Heart left ventricle (tissue), 13 donors: ENCODE data around the gene KLHL8.

Experiments
- POLR2A ChIP-seq, 2 donors: fragments of 450-650 bp; IDR thresholded peaks; one replicate each; pipeline ENCODE4 v1.6.1; 2017; ENCODE audit warnings: antibody characterized with exemption in 2 of 2, mild to moderate bottlenecking in 2 of 2, moderate library complexity in 2 of 2
- TF ChIP-seq, protein P1 (sequence below), 12 donors: fragments of 200-600 bp; sonication (generic) in 4 of 12; IDR thresholded peaks; one replicate each; pipeline versions ENCODE4 v1.5.0 to v1.8.0; 2018 to 2022; ENCODE audit warnings: antibody characterized with exemption in 12 of 12, mild to moderate bottlenecking in 5 of 12
- donor health status: ischemic (EF 13 %, LVEDD 7.1; RV severe dilation, severe dysfunction).
- donor health status: DM: no; HTN: yes; CAD: no.
- donor health status: DM: no; HTN: no; CAD: no.
- donor health status: ischemic (EF 25% LVEDD 6.9; RV normal size, moderate dysfunction).
- donor health status: ischemic (EF 25% LVEDD 5.7; RV mildly dilated, moderate dysfunction).
- donor health status: ischemic (EF 35%, LVEDD 5.7; RV mildly dilated, moderate dysfunction).
- donor health status: nonischemic (EF 11% LVEDD 7.7; RV severe dilation, severe dysfunction).
- donor health status: DM: yes; HTN: yes; CAD: no.
- donor health status: PGD.
- donor health status: ischemic (EF 29% LVEDD 5.4; RV normal size, mild dysfunction).
- donor health status: nonischemic (EF 23%, LVEDD 6.1; RV moderate dilation, normal function).

DNA sequence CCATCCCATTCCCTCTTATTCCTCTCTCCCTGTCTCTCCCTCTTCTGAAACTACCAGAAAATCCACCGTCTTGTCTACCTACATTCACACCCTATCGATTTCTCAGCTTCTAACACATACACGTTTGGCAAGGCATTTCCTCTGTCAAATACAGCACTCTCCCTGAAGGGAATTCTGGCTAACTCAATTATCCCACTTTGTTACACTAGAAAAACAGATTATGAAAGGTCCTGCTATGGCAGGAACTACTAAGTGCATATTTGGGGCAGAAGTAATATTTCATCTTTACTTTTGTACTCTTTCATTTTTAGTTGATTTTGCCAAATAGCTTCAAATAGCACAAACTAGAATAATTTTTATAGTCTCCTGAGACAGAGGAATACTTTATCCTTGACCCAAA is 46.6 kb upstream of the KLHL8 start:
- TF ChIP-seq, protein P1, sequence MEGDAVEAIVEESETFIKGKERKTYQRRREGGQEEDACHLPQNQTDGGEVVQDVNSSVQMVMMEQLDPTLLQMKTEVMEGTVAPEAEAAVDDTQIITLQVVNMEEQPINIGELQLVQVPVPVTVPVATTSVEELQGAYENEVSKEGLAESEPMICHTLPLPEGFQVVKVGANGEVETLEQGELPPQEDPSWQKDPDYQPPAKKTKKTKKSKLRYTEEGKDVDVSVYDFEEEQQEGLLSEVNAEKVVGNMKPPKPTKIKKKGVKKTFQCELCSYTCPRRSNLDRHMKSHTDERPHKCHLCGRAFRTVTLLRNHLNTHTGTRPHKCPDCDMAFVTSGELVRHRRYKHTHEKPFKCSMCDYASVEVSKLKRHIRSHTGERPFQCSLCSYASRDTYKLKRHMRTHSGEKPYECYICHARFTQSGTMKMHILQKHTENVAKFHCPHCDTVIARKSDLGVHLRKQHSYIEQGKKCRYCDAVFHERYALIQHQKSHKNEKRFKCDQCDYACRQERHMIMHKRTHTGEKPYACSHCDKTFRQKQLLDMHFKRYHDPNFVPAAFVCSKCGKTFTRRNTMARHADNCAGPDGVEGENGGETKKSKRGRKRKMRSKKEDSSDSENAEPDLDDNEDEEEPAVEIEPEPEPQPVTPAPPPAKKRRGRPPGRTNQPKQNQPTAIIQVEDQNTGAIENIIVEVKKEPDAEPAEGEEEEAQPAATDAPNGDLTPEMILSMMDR (IDR thresholded peaks at IDR 0.05) = no peak
- no peak for TF ChIP-seq POLR2A (IDR thresholded peaks at IDR 0.05)
